ENCODE measurements around the gene ACOT8.

GRCh38 chr20:45902199-45902701, 45.1 kb upstream of the ACOT8 start:
- TF ChIP-seq, protein P1, sequence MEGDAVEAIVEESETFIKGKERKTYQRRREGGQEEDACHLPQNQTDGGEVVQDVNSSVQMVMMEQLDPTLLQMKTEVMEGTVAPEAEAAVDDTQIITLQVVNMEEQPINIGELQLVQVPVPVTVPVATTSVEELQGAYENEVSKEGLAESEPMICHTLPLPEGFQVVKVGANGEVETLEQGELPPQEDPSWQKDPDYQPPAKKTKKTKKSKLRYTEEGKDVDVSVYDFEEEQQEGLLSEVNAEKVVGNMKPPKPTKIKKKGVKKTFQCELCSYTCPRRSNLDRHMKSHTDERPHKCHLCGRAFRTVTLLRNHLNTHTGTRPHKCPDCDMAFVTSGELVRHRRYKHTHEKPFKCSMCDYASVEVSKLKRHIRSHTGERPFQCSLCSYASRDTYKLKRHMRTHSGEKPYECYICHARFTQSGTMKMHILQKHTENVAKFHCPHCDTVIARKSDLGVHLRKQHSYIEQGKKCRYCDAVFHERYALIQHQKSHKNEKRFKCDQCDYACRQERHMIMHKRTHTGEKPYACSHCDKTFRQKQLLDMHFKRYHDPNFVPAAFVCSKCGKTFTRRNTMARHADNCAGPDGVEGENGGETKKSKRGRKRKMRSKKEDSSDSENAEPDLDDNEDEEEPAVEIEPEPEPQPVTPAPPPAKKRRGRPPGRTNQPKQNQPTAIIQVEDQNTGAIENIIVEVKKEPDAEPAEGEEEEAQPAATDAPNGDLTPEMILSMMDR (IDR thresholded peaks at IDR 0.05; ENCODE audit: insufficient read depth, low read length), result no peak
- TF ChIP-seq POLR2AphosphoS5 (IDR thresholded peaks at IDR 0.05; ENCODE audit: low read depth) (no peak; the same call in 1 of the 2 replicates), GABPA (IDR thresholded peaks at IDR 0.05; ENCODE audit: low read depth) (no peak)
- TF ChIP-seq, protein P2, sequence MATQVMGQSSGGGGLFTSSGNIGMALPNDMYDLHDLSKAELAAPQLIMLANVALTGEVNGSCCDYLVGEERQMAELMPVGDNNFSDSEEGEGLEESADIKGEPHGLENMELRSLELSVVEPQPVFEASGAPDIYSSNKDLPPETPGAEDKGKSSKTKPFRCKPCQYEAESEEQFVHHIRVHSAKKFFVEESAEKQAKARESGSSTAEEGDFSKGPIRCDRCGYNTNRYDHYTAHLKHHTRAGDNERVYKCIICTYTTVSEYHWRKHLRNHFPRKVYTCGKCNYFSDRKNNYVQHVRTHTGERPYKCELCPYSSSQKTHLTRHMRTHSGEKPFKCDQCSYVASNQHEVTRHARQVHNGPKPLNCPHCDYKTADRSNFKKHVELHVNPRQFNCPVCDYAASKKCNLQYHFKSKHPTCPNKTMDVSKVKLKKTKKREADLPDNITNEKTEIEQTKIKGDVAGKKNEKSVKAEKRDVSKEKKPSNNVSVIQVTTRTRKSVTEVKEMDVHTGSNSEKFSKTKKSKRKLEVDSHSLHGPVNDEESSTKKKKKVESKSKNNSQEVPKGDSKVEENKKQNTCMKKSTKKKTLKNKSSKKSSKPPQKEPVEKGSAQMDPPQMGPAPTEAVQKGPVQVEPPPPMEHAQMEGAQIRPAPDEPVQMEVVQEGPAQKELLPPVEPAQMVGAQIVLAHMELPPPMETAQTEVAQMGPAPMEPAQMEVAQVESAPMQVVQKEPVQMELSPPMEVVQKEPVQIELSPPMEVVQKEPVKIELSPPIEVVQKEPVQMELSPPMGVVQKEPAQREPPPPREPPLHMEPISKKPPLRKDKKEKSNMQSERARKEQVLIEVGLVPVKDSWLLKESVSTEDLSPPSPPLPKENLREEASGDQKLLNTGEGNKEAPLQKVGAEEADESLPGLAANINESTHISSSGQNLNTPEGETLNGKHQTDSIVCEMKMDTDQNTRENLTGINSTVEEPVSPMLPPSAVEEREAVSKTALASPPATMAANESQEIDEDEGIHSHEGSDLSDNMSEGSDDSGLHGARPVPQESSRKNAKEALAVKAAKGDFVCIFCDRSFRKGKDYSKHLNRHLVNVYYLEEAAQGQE (IDR thresholded peaks at IDR 0.05; ENCODE audit: insufficient replicate concordance, low read depth), result no peak

Data from HL-60 (cell line).